GM23338 (cell line): ENCODE results near the gene PHC3.

ENCODE experiments used
- CREB1 ChIP-seq: fragments of 250-450 bp; sonication (Bioruptor Pico); IDR thresholded peaks from 2 replicates; pipeline ENCODE4 v1.5.0; 2020; ENCODE audit warnings: low read depth, mild to moderate bottlenecking, moderate library complexity
- EZH2phosphoT487 ChIP-seq: fragments of 200-600 bp; sonication (generic); IDR thresholded peaks from one replicate; pipeline ENCODE4 v1.8.1; 2018; ENCODE audit warnings: antibody characterized with exemption; ENCODE audit not compliant: unreplicated experiment
- POLR2AphosphoS5 ChIP-seq: IDR thresholded peaks from 2 replicates; pipeline ENCODE4 v1.6.1; 2016; ENCODE audit warnings: antibody characterized with exemption, low read depth
- TF ChIP-seq, protein P1 (sequence below), 2 experiments: fragments of 200-600 bp in 1 of 2; sonication (generic) in 1 of 2; conservative IDR thresholded peaks; 2 replicates each; pipeline versions ENCODE4 v1.5.1 to v1.6.1; 2016 to 2017; ENCODE audit warnings: antibody characterized with exemption in 2 of 2, low read depth in 2 of 2, mild to moderate bottlenecking in 2 of 2, moderate library complexity in 1 of 2
- TF ChIP-seq, protein P2 (sequence below): IDR thresholded peaks from one replicate; pipeline ENCODE4 v1.6.1; 2018; ENCODE audit warnings: antibody characterized with exemption; ENCODE audit not compliant: unreplicated experiment
- TF ChIP-seq, protein P3 (sequence below): fragments of 250-450 bp; sonication (Bioruptor Pico); IDR thresholded peaks from 2 replicates; pipeline ENCODE4 v1.5.0; 2020; ENCODE audit warnings: mild to moderate bottlenecking, moderate library complexity

DNA sequence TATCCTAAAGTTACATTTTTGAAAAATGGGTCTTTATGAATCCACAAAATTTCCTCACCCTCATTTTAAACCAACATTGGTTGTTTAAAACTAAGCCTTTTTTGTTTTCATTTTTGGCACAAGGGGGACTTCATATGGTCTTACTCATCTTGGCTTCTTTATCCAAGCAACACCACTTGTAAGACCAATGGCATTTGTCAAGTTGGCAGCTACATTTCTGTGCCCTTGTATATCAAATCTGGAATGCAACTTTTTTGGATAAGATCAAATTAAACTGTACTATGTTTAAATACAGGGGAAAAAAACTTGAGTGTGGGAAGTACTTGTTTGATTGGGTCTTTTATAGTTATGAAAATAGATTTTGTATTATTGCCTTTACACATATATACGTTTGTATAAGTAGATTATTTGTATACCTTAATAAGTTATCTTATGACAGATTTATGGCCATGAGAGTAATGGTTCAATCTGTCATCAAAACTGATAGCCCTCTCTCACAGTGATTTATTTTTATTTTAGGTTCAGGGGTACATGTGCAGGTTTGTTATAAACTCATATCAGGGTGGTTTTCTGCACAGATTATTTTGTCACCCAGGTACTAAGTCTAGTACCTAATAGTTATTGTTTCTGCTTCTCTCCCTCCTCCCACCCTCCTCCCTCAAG is 100.3 kb downstream of the PHC3 start:
- TF ChIP-seq POLR2AphosphoS5 (no peak), EZH2phosphoT487 (no peak), CREB1 (CRISPR knock-in tag) (no peak)
- TF ChIP-seq, protein P1, sequence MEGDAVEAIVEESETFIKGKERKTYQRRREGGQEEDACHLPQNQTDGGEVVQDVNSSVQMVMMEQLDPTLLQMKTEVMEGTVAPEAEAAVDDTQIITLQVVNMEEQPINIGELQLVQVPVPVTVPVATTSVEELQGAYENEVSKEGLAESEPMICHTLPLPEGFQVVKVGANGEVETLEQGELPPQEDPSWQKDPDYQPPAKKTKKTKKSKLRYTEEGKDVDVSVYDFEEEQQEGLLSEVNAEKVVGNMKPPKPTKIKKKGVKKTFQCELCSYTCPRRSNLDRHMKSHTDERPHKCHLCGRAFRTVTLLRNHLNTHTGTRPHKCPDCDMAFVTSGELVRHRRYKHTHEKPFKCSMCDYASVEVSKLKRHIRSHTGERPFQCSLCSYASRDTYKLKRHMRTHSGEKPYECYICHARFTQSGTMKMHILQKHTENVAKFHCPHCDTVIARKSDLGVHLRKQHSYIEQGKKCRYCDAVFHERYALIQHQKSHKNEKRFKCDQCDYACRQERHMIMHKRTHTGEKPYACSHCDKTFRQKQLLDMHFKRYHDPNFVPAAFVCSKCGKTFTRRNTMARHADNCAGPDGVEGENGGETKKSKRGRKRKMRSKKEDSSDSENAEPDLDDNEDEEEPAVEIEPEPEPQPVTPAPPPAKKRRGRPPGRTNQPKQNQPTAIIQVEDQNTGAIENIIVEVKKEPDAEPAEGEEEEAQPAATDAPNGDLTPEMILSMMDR (conservative IDR thresholded peaks at IDR 0.05; ENCODE audit: low read depth in 2 of 2): no peak
- TF ChIP-seq, protein P2, sequence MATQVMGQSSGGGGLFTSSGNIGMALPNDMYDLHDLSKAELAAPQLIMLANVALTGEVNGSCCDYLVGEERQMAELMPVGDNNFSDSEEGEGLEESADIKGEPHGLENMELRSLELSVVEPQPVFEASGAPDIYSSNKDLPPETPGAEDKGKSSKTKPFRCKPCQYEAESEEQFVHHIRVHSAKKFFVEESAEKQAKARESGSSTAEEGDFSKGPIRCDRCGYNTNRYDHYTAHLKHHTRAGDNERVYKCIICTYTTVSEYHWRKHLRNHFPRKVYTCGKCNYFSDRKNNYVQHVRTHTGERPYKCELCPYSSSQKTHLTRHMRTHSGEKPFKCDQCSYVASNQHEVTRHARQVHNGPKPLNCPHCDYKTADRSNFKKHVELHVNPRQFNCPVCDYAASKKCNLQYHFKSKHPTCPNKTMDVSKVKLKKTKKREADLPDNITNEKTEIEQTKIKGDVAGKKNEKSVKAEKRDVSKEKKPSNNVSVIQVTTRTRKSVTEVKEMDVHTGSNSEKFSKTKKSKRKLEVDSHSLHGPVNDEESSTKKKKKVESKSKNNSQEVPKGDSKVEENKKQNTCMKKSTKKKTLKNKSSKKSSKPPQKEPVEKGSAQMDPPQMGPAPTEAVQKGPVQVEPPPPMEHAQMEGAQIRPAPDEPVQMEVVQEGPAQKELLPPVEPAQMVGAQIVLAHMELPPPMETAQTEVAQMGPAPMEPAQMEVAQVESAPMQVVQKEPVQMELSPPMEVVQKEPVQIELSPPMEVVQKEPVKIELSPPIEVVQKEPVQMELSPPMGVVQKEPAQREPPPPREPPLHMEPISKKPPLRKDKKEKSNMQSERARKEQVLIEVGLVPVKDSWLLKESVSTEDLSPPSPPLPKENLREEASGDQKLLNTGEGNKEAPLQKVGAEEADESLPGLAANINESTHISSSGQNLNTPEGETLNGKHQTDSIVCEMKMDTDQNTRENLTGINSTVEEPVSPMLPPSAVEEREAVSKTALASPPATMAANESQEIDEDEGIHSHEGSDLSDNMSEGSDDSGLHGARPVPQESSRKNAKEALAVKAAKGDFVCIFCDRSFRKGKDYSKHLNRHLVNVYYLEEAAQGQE: no peak
- TF ChIP-seq, protein P3, sequence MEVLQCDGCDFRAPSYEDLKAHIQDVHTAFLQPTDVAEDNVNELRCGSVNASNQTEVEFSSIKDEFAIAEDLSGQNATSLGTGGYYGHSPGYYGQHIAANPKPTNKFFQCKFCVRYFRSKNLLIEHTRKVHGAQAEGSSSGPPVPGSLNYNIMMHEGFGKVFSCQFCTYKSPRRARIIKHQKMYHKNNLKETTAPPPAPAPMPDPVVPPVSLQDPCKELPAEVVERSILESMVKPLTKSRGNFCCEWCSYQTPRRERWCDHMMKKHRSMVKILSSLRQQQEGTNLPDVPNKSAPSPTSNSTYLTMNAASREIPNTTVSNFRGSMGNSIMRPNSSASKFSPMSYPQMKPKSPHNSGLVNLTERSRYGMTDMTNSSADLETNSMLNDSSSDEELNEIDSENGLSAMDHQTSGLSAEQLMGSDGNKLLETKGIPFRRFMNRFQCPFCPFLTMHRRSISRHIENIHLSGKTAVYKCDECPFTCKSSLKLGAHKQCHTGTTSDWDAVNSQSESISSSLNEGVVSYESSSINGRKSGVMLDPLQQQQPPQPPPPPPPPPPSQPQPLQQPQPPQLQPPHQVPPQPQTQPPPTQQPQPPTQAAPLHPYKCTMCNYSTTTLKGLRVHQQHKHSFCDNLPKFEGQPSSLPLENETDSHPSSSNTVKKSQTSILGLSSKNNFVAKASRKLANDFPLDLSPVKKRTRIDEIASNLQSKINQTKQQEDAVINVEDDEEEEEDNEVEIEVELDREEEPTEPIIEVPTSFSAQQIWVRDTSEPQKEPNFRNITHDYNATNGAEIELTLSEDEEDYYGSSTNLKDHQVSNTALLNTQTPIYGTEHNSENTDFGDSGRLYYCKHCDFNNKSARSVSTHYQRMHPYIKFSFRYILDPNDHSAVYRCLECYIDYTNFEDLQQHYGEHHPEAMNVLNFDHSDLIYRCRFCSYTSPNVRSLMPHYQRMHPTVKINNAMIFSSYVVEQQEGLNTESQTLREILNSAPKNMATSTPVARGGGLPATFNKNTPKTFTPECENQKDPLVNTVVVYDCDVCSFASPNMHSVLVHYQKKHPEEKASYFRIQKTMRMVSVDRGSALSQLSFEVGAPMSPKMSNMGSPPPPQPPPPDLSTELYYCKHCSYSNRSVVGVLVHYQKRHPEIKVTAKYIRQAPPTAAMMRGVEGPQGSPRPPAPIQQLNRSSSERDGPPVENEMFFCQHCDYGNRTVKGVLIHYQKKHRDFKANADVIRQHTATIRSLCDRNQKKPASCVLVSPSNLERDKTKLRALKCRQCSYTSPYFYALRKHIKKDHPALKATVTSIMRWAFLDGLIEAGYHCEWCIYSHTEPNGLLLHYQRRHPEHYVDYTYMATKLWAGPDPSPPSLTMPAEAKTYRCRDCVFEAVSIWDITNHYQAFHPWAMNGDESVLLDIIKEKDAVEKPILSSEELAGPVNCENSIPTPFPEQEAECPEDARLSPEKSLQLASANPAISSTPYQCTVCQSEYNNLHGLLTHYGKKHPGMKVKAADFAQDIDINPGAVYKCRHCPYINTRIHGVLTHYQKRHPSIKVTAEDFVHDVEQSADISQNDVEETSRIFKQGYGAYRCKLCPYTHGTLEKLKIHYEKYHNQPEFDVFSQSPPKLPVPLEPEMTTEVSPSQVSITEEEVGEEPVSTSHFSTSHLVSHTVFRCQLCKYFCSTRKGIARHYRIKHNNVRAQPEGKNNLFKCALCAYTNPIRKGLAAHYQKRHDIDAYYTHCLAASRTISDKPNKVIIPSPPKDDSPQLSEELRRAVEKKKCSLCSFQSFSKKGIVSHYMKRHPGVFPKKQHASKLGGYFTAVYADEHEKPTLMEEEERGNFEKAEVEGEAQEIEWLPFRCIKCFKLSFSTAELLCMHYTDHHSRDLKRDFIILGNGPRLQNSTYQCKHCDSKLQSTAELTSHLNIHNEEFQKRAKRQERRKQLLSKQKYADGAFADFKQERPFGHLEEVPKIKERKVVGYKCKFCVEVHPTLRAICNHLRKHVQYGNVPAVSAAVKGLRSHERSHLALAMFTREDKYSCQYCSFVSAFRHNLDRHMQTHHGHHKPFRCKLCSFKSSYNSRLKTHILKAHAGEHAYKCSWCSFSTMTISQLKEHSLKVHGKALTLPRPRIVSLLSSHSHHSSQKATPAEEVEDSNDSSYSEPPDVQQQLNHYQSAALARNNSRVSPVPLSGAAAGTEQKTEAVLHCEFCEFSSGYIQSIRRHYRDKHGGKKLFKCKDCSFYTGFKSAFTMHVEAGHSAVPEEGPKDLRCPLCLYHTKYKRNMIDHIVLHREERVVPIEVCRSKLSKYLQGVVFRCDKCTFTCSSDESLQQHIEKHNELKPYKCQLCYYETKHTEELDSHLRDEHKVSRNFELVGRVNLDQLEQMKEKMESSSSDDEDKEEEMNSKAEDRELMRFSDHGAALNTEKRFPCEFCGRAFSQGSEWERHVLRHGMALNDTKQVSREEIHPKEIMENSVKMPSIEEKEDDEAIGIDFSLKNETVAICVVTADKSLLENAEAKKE (CRISPR knock-in tag): no peak
